Sigmoid colon (tissue), 3 donors: ENCODE results near the gene TCERG1L.

ENCODE experiments used
- POLR2A ChIP-seq, 2 donors: fragments of 450-650 bp; IDR thresholded peaks; one replicate each; pipeline ENCODE4 v1.6.1; 2016; ENCODE audit warnings: antibody characterized with exemption in 2 of 2, mild to moderate bottlenecking in 2 of 2, moderate library complexity in 2 of 2
- TF ChIP-seq, protein P1 (sequence below), 4 experiments: fragments of 450-650 bp in 3 of 4; fragments of 200-600 bp in 1 of 4; IDR thresholded peaks; one replicate each; pipeline ENCODE4 v1.5.1; 2016 to 2019; ENCODE audit warnings: antibody characterized with exemption in 4 of 4, mild to moderate bottlenecking in 3 of 4, moderate library complexity in 2 of 4

DNA sequence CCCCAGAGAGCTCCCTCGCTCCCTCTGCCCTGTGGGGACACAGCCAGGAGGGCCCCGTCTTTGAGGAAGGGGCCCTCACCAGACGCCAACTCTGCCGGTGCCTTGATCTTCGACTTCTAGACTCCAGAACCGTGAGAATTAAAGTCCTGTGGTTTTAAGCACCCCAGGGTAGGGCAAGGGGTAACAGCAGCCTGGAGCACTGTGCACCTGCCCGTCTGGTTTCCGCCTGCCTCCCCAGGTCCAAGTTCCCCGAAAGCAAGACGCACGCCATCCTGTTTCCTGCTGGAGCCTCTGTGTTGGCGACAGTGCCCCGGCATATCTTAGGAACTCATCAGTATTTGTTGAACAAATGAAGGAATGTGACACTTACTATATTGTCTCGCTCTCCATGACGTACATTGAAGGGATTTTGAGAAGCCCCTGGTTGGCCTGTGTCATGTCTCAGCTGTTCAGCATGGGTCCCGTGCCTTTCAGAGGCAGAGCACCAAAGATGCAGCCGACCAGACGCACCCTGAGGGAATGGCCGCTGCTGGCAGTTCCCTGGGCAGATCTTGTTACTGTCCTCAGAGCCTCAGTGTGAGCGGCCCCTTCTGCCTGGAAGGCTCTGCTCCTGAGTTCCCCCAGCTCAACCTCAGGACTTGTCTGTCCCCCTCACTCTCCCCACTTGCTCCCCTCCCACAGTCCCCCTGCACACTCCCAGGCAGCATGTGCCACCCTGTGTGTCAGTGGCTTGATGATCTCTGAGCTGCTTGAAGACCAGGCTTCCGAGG lies 226.2 kb downstream of the TCERG1L start:
- TF ChIP-seq, protein P1, sequence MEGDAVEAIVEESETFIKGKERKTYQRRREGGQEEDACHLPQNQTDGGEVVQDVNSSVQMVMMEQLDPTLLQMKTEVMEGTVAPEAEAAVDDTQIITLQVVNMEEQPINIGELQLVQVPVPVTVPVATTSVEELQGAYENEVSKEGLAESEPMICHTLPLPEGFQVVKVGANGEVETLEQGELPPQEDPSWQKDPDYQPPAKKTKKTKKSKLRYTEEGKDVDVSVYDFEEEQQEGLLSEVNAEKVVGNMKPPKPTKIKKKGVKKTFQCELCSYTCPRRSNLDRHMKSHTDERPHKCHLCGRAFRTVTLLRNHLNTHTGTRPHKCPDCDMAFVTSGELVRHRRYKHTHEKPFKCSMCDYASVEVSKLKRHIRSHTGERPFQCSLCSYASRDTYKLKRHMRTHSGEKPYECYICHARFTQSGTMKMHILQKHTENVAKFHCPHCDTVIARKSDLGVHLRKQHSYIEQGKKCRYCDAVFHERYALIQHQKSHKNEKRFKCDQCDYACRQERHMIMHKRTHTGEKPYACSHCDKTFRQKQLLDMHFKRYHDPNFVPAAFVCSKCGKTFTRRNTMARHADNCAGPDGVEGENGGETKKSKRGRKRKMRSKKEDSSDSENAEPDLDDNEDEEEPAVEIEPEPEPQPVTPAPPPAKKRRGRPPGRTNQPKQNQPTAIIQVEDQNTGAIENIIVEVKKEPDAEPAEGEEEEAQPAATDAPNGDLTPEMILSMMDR (IDR thresholded peaks at IDR 0.05), result no peak
- TF ChIP-seq POLR2A (IDR thresholded peaks at IDR 0.05), result no peak
